Ovary (tissue), 3 donors: ENCODE results near the gene CD200.

Source experiments
- CTCF ChIP-seq, 3 donors: fragments of 450-650 bp in 2 of 3; fragments of 200-600 bp in 1 of 3; IDR thresholded peaks; one replicate each; pipeline versions ENCODE4 v1.5.1 to v1.8.0; 2016 to 2022; ENCODE audit warnings: antibody characterized with exemption in 3 of 3, mild to moderate bottlenecking in 1 of 3
- EP300 ChIP-seq: sonication (generic); formaldehyde crosslinking; IDR thresholded peaks from one replicate; pipeline ENCODE4 v1.6.1; 2017; ENCODE audit warnings: antibody characterized with exemption
- POLR2A ChIP-seq: fragments of 450-650 bp; IDR thresholded peaks from one replicate; pipeline ENCODE4 v1.6.1; 2017; ENCODE audit warnings: antibody characterized with exemption, mild to moderate bottlenecking, moderate library complexity
- donor health status: DM: no; HTN: no; CAD: no.

GRCh38 chr3:112397556-112397955, 64.6 kb downstream of the CD200 start:
- TF ChIP-seq EP300 (no peak), POLR2A (no peak), CTCF (IDR thresholded peaks at IDR 0.05) (no peak)
